GM18511 (cell line): ENCODE results near the gene HSF2BP.
"Not testable (repeated sequence)": the region's sequence is repeated elsewhere in the genome, so short reads cannot be mapped to it uniquely, and the experiment has no call there.

ENCODE experiments used
- ATAC-seq: cut with Tn5 transposase; IDR thresholded peaks from one replicate; pipeline ENCODE4 v1.9.1; 2021; ENCODE audit warnings: mild to moderate bottlenecking, moderate library complexity; ENCODE audit not compliant: unreplicated experiment

Gene HSF2BP

DNA sequence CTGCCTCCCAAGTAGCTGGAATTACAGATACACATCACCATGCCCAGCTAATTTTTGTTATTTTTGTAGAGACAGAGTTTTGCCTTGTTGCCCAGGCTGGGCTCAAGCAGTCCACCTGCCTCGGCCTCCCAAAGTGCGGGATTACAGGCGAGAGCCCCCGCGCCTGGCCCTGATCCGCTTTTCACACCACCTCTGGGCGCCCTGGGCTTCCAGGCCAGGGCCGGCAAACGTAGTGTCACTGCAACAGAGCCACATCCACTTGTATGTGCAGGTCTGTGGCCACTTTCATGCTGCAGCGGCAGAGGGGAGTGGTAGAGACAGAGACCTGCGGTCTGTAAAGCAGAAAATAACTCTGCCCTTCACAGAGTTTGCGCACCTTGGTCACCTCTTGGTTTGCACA, 29.6 kb upstream of the HSF2BP start:
- no peak for ATAC-seq

DNA sequence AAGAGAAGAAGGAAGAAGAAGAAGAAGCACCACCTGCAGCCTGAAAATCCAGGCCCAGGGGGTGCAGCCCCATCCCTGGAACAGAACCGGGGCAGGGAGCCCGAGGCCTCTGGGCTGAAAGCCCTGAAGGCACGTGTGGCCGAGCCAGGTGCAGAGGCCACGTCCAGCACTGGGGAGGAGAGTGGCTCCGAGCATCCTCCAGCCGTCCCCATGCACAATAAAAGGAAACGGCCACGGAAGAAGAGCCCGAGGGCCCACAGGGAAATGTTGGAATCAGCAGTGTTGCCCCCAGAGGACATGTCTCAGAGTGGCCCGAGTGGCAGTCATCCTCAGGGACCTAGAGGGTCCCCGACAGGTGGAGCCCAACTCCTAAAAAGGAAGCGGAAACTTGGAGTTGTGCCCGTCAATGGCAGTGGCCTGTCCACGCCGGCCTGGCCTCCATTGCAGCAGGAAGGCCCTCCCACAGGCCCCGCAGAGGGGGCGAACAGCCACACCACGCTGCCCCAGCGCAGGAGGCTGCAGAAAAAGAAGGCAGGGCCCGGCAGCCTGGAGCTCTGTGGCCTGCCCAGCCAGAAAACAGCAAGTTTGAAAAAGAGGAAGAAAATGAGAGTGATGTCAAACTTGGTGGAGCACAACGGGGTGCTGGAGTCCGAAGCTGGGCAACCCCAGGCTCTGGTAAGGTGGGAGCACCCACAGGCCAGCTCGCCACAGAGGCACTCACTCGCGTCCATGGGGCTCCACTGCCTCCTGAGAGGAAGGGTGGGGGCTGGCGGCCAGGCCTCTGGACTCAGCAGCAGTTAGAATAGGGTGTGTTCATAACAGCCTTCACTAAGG, 28.5 kb upstream of the HSF2BP start:
- ATAC-seq: no peak

DNA sequence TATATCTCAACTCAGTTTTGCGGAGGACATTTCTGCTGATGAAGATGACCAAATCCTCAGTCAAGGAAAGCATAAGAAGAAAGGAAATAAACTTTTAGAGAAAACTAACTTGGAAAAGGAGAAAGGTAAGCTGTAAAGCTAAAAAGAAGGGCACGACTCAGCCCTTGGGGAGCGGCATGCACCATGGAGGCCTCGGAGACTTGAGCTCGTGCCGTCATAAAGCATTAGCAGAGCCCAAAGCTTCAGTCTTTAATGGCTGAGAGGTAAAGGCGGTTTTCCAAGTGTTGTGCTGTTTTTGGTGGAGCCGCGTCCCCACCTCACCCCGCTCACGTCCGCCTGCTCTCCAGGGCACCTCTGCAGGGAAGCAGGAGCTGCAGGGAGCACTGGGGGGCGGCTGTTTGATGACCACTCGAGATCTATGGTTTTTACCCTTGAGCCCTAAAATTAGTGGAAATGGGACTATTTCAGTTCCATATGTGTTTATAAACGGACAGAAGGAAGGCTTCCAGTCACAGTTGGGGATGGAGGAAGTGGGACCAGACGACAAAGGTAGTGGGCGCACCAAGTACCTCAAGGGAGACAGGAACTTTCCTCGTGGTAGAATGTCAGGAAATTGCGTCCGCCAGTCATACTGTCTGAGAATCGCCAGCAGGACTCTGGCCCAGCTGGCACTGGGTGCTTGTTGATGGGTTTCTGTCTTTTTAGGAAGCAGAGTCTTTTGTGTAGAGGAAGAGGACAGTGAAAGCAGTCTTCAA, 27.7 kb upstream of the HSF2BP start:
- ATAC-seq: no peak

DNA sequence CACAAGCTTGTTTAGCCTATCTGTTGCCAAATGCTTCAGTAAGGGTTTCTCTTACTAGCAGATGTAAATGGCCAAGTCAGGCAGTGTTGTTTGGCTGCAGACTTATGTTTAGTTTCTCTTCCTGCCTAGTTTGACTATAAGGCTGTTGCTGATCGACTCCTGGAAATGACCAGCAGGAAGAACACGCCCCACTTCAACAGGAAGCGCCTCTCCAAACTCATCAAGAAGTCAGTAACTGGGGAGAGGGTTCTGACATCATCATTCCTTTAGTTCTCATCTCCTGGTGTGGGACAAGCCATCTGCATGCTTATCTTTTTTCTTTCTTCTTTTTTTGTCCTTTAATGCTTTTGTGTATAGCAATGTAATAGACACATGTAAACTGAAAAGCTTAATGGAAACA, 25.1 kb upstream of the HSF2BP start:
- no peak for ATAC-seq

DNA sequence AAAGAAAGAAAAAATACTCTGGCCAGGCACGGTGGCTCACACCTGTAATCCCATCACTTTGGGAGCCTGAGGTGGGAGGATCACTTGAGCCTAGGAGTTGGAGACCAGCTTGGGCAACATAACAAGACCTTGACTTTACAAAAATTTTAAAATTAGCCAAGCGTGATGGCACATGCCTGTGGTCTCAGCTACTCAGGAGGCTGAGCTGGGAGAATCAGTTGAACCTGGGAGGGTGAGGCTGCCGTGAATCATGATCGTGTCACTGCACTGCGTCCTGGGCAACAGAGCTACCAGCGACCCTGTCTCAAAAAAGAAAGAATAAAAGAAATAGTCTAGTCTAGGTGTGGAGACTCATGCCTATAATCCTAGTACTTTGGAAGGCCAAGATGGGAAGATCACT, 22.4 kb upstream of the HSF2BP start:
- ATAC-seq: no peak

DNA sequence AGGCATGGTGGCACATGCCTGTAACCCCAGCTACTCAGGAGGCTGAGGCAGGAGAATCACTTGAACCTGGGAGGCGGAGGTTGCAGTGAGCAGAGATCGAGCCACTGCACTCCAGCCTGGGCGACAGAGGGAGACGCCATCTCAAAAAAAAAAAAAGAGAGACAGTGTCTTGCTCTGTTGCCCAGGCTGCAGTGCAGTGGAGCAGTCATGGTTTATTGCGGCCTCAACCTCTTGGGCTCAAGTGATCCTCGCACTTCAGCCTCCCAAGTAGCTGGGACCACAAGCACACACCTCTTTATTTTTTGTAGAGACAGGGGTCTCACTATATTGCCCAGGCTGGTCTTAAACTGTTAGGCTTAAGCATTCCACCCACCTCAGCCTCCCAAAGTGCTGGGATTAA, 21.1 kb upstream of the HSF2BP start:
- not testable (repeated sequence) for ATAC-seq

DNA sequence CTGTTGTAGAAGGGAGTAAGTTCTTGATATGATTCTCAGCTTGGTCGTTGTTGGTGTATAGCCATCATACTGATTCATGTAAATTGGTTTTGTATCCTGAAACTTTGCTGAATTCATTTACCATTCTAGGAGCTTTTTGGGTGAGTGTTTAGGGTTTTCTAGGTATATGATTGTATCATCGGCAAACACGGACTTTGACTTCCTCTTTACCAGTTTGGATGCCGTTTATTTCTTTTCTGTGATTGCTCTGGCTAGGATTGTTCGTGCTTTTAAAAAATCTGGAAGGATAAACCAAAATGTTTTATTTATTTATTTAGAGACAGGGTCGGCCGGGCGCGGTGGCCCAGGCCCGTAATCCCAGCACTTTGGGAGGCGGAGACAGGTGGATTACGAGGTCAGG, 20.7 kb upstream of the HSF2BP start:
- no peak for ATAC-seq

GRCh38 chr21:43676391-43676790, 17.1 kb upstream of the HSF2BP start:
- no peak for ATAC-seq

GRCh38 chr21:43675871-43676270, 16.6 kb upstream of the HSF2BP start:
- no peak for ATAC-seq

DNA sequence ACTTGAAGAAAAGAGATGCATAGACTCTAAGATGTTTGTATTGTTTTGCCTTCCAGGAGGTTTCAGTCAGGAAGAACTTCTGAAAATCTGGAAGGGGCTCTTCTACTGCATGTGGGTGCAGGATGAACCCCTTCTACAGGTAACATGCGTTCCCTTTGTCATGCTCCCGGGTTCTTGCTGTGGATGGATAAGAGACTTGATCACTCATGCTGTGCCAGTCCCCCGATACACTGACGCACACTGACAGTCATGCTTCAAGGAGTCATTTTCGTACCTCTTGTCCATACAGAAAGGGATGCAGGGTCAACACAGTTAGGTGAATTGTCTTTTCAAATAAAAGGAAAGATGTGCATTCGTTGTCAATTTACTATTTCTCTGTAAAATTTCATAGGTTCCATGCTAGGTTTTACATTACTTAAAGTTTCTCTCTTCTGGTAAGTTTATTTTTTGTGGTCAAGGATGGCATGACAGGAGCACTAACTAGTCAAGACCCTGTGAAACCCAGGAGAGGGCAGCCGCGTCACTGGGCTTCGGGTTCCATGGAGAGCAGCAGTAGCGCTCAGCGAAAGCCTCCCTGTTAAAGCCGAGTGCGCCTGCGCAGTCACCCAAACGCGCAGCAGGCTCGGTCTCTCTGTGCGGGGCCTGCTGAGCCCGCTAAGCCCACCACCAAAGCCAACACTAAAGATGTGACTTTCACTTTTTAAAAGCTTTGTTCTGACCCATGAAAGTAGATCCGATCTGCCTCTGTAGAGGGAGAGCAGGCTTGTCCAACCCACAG, 10.7 kb upstream of the HSF2BP start:
- ATAC-seq: no peak

GRCh38 chr21:43667191-43667904, 8.1 kb upstream of the HSF2BP start:
- ATAC-seq: no peak

DNA sequence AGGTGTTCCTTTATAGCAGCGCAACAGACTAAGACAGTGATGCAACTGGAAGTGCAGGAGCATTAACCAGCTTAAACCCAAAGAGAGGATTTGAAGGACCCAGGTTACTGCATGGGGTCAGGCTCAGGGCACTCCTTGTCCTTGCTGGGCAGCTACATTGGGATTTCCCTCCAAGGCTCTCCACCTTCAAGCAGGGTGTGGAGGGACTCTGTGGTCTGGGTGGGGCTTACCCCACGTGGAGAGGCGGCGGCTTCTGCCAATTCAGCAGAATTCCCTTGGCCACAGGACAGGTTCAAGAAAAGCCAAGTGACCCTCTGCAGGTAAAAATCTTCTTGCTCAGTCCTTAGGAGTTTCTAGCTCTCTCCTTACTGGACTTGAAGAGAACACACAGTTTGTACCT, 6.6 kb upstream of the HSF2BP start:
- ATAC-seq: no peak

- no peak for ATAC-seq
Observed at GRCh38 chr21:43664358-43664757, 5.1 kb upstream of the HSF2BP start.

DNA sequence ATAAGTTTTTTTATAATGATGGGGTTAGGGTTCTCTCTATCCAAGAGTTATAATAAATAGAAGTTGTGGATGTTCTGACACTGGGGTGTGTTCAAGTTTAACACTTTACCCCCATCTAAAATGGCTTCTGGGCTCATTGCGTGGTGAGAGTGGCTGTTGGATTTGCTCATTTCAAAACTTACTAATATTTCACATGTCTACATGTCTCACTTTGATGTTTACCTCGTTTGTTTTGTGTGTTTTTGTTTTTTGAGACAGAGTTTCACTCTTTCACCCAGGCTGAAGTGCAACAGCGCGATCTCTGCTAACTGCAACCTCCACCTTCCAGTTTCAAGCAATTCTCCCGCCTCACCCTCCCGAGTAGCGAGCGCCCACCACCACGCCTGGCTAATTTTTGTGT, 3.7 kb upstream of the HSF2BP start:
- ATAC-seq: no peak

GRCh38 chr21:43662286-43662685, 3.0 kb upstream of the HSF2BP start:
- ATAC-seq: no peak

- no peak for ATAC-seq
Observed at GRCh38 chr21:43658769-43659135, 536 bp downstream of the HSF2BP start.

- ATAC-seq: no peak
Observed at GRCh38 chr21:43658088-43658741, 1.1 kb downstream of the HSF2BP start.

- ATAC-seq: no peak
Observed at GRCh38 chr21:43657355-43658087, 1.8 kb downstream of the HSF2BP start.

DNA sequence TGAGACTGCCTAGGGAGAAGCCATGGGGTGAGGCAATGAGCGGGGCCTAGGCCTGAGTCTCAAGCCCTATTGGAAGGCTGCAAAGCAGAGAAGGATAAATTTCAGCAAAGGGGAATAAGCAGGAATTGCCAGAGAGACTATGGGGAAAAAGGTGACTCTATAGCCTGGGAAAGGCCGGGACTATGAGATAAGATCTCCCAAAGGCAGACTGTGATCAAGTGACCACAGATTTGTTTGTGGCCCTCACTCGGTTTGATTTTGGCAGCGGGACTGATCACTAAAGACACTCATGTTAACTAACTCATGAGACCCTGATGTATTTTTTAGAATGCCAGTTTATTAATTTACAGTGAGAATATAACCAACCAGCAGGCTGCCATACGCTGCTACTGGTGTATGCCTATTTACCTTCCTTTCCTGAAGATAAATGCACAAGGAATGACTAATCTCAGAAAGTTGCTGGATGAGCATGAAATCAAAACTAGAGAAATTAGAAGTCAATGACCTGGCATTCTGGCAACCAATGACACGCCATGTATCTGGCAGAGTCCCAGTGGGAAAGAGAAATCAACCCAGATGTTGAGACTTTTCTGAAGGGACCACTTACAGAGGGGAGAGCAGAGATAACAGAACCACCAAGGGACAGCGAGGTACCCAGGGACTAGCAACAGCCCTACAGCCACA, 4.3 kb downstream of the HSF2BP start:
- no peak for ATAC-seq
